NCI-H524 treated with DMSO at 0.1 percent for 48 hours (cell line): ENCODE results near the gene ZNF502.

Source experiments
- DNase-seq: peaks from one replicate; lab custom pipeline; 2025; lab: John Stamatoyannopoulos, UW

Gene ZNF502

DNA sequence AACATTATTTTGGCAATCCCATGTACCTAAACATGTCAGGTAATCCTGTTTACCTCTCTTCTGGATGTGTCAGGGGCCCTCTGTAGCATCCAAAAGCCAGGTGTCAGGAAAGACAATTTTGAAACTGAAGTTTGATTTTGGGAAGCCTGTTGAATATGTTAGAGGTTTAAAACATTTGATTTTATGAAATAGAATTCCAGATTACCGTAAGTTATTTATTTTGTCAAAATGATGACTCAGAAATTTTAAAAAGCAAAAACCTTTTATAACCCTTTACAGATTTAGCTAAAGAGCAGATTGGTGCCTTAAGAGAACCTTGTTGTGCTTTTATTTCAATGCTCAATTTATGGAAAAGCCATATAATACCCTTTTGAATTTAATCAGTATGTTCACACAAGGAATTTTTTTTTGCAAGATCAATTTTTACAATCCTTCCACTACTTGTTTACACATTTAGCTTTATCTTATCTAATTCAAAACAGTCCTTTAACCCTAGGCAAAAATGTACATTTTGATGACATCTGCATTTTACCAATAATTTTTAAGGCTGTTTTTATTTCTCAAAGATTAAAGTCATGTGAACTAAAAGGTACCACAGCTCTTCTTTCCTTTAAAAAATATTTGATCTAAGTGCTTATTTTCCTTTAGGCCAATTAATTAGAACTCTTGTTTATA is 59.1 kb downstream of the ZNF502 start:
- DNase-seq, result no peak

DNA sequence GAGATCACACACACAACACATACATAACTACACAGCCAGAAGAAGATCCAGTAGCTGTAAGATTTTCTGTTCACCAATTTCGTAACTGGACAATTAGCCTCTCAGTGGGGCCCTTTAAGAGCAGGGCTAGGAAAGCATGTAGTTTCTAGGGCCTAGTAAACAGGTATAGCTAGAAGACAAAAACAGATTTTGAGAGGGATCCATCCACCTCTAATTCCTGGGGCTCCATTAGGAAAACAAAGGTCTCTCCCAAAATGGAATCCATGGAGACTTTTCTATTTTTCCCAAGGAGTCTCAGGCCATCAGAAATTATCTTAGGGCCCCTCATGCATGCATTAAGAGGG is 59.6 kb downstream of the ZNF502 start:
- DNase-seq, result no peak
